GM18502 (cell line): ENCODE results near the gene CREBL2.
"Not testable (repeated sequence)": the region's sequence is repeated elsewhere in the genome, so short reads cannot be mapped to it uniquely, and the experiment has no call there.

Source experiments
- ATAC-seq: cut with Tn5 transposase; IDR thresholded peaks from one replicate; pipeline ENCODE4 v1.9.1; 2021; ENCODE audit warnings: mild to moderate bottlenecking; ENCODE audit not compliant: unreplicated experiment, poor library complexity

CREBL2 gene

DNA sequence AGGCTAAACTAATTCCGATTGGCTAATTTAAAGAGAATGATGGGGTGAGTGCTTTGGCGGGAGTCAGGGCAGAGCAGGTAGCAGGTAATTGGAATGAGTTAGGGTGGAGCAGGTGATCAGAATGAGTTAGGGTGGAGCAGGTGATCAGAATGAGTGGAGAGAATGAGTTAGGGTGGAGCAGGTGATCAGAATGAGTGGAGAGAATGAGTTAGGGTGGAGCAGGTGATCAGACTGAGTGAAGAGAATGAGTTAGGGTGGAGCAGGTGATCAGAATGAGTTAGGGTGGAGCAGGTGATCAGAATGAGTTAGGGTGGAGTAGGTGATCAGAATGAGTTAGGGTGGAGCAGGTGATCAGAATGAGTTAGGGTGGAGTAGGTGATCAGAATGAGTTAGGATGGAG lies 15.7 kb upstream of the CREBL2 start:
- ATAC-seq, result not testable (repeated sequence)

DNA sequence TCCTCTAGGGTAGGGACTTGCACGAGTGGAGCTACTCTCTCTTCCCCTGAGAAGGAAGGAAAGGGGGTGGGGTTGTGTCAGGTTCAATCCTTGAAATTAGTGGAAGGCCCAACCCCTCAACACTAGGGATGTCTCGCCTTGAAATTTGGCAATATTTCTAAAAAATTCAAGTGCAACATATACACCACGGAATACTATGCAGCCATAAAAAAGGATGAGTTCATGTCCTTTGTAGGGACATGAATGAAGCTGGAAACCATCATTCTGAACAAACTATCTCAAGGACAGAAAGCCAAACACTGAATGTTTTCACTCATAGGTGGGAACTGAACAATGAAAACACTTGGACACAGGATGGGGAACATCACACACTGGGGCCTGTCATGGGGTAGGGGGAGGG lies 15.1 kb upstream of the CREBL2 start:
- not testable (repeated sequence) for ATAC-seq

- no peak for ATAC-seq
Measured at GRCh38 chr12:12598864-12599263, 12.8 kb upstream of the CREBL2 start.

GRCh38 chr12:12599750-12600643 lies 11.7 kb upstream of the CREBL2 start:
- no peak for ATAC-seq

DNA sequence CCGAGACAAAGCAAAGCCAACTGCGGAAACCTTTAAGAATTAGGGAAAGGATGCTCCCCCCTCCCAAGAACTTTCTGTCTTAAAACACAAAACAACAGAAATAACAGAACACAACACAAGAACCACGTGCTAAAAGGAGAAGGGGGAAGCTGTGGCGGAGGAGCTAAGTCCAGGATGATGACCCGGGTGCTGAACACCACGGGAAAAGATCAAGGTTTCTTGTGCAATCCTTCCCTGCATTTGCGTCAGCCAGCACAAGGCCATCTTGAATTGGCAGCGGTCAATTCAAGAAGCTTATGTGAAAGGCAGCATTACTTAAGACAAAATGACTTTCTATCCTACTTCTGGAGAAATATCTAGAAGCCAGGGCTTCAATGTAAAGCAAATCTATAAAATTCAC lies 11.0 kb upstream of the CREBL2 start:
- no peak for ATAC-seq

DNA sequence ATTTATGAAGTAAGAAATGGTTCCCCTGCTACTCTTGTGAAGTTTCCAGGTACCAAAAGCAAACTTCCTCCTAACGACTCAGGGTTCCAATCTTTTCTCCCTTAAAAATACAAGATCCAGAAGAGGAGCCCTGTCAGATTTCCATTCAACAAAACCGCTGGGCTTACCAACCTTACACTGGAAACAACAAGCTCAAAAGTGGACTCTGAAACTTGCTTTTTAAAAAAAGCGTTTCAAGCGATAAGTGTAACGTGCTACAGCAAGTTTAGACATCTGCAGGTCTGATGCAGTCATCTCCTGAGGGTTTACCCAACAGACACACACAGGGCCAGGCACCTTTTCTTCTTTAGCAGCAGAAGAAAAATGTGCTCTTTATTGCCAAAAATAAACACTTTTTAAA lies 6.9 kb upstream of the CREBL2 start:
- ATAC-seq, result no peak

- peak; percentile 53 for ATAC-seq
Measured at GRCh38 chr12:12606781-12607589, 4.7 kb upstream of the CREBL2 start.

DNA sequence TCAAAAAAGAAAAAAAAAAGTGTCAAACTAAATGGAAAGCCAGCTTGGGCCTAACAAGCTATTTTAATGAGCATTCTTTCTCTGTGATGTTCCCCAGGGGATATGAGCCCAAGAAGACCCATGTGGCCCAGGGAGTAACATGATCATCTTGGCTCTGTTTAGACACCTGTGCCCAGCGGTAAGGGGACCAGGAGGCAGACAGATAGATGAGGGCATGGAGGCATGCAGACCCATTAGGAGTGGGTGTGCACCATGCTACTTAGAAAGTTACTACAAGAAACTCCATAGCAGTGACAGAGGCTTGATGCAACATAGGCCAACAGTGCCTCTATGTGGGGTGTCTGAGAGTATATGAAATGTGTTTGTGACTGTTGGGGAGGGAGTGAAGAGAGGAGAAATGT lies 3.1 kb upstream of the CREBL2 start:
- ATAC-seq, result no peak

DNA sequence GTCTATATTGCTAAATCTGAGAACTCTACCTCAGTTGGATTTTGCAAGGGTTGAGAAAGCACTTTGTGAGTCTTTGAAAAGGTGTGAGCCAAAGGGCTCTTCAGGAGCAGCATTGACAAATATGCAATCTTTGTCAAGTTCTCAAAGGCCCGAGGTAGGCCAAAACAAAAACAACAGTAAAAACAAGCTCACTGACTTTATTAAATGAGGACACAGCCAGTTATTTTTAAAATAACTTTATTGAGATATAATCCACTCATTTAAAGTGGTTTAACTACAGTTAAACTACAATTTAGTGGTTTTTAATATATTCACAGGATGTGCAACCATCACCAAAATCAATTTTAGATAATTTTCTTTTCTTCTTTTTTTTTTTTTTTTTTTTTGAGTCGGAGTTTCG lies 2.0 kb upstream of the CREBL2 start:
- ATAC-seq, result no peak

DNA sequence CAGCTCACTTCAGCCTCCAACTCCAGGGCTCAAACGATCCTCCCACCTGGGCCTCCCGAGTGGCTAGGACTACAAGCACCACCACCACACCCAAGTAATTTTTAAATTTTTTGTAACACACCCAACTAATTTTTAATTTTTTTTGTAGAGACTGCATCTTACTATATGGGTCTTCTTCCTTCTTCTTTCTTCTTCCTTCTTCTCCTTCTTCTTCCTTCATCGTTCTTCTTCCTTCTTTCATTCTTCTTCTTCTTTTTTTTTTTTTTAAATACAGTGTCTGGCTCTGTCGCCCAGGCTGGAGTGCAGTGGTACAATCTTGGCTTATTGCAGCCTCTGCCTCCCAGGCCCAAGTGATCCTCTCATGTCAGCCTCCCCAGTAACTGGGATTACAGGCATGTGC lies 965 bp upstream of the CREBL2 start:
- ATAC-seq, result no peak

GRCh38 chr12:12612358-12612757 lies 682 bp downstream of the CREBL2 start:
- ATAC-seq, result no peak

GRCh38 chr12:12613344-12613743 lies 1.7 kb downstream of the CREBL2 start:
- no peak for ATAC-seq

GRCh38 chr12:12614342-12614741 lies 2.7 kb downstream of the CREBL2 start:
- ATAC-seq, result no peak

GRCh38 chr12:12616512-12617310 lies 5.0 kb downstream of the CREBL2 start:
- no peak for ATAC-seq

DNA sequence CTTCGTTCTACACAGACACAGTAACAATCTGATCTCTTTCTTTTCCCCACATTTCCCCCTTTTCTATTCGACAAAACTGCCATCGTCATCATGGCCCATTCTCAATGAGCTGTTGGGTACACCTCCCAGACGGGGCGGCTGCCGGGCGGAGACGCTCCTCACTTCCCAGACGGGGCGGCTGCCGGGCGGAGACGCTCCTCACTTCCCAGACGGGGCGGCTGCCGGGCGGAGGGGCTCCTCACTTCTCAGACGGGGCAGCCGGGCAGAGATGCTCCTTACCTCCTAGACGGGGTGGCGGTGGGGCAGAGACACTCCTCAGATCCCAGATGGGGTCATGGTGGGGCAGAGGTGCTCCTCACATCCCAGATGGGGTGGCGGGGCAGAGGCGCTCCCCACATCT lies 6.4 kb downstream of the CREBL2 start:
- not testable (repeated sequence) for ATAC-seq

DNA sequence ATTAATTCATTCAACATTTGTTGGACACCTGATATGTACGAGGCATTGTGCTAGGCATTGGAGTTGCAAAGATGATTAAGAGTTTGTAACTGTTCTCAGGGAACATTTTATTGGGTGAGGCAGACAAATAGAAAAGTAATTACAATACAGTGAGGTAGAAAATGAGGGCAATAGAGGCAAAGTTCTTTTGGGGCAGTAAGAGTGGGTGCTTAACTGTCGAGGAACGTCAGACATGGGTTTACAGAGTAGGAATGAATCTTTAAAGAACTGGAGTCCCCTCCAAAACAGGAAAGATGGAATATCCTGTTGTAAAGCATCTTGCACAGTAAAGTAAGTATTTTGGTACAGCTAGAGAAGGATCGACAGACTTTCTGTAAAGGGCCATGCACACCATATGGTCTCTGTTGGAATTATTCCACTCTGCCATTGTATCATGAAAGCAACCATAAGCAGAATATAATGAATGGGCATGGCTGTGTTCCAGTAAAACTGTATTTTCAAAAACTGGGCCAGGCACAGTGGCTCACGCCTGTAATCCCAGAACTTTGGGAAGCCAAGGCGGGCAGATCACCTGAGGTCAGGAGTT lies 9.1 kb downstream of the CREBL2 start:
- no peak for ATAC-seq

DNA sequence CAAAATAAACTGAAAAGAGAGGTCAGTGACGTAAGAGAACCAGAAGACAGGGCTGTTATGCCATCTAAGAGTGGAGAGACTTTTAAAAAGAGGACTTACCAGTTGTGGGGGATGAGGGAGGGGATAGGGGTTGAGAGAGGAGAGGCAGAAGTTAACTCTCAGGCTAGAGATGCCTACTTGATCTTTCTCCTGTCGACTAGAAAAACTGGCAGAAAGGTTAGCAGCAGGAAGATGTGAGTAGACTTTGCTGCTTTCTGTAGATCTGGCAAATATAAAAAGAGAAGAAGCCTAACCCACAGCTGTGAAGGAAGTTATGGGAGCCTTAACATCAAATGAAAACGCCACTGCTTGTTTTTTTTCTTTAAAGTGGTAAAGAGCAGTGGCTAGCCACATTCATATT lies 10.7 kb downstream of the CREBL2 start:
- no peak for ATAC-seq

DNA sequence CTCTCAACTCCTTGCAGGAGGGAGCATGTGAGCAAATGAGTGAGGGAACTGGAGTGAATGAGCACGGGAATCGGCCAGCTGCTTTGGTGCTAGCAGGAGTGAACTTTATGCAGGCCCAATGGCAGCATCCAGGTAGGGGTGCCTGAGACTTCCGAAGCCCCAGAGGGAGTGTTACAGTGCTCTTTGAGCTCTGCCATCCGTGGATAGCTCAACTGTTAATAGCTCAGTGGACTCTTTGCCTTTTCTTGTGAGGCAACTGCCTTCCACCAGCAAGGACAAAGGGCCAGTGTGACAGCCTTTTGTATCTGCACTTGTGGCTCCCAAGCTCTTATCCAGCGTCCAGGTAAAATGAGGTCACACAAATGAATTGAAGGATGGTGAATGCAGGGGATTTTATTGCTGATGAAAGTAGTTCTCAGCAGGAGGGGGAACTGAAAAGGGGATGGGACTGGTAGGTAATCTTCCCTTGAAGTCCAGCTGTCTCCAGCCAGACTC lies 12.9 kb downstream of the CREBL2 start:
- ATAC-seq, result no peak

DNA sequence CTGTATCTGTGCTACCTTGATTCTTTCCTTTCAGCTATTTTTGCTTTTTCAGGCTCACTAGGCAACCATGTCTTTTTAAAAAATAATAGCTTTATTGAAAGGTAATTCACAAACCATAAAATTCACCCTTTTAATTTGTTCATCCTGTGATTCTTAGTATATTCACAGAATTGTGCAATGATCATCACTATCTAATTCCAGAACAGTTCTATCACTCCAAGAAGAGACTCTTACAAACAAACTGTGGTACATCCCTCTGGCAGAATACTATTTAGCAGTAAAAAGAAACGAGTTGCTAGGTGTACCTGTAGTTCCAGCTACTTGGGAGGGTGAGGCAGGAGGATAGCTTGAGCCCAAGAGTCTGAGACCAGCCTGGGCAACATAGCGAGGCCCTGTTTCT lies 14.8 kb downstream of the CREBL2 start:
- no peak for ATAC-seq

DNA sequence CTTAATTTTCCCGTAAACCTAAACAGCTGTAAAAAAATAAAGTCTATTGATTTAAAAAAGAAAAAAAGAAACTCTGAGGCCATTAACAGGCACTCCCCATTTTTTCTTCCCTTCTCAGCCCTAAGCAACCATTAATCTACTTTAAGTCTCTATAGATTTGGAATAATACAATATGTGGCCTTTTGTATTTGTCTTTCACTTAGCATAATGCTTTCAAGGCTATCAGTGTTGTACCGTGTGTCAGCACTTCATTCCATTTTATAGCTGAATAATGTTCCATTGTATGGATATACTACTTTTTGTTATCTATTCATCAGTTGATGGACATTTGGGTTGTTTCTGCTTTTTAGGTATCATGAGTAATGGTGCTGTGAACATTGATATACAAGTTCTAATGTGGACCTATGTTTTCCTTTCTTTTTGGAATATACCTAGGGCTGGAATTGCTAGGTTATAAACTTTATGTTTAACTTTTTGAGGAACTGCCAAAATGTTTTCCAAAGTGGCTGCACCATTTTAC lies 15.7 kb downstream of the CREBL2 start:
- no peak for ATAC-seq
